ENCODE results near the gene ACSF3.

DNA sequence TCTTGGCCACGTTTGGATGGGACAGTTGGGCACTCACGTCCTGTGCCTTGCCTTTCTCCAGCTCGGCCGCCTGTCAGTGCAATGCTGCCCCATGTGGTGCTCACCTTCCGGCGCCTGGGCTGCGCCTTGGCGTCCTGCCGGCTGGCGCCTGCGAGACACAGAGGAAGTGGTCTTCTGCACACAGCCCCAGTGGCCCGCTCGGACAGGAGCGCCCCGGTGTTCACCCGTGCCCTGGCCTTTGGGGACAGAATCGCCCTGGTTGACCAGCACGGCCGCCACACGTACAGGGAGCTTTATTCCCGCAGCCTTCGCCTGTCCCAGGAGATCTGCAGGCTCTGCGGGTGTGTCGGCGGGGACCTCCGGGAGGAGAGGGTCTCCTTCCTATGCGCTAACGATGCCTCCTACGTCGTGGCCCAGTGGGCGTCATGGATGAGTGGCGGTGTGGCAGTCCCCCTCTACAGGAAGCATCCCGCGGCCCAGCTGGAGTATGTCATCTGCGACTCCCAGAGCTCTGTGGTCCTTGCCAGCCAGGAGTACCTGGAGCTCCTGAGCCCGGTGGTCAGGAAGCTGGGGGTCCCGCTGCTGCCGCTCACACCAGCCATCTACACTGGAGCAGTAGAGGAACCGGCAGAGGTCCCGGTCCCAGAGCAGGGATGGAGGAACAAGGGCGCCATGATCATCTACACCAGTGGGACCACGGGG is 7.1 kb downstream of the ACSF3 start:
- TF ChIP-seq GATA3 (IDR thresholded peaks at IDR 0.05; ENCODE audit: low read depth, low read length) (no peak), GATA2 (IDR thresholded peaks at IDR 0.05; ENCODE audit: low read depth, low read length) (no peak)

Measured in SH-SY5Y (cell line).